ENCODE data around the gene EMD. TPM values are rescaled to one million over a fixed set of nuclear protein-coding genes. Genes with fewer than 3 reads are reported as not detected.
"Not testable (repeated sequence)": the region's sequence is repeated elsewhere in the genome, so short reads cannot be mapped to it uniquely, and the experiment has no call there.

The EMD gene
- total and polyA plus RNA-seq, 2 donors (not counting 1 experiment from before 2014, with no cell fraction given), result 81.7 to 132 TPM

DNA sequence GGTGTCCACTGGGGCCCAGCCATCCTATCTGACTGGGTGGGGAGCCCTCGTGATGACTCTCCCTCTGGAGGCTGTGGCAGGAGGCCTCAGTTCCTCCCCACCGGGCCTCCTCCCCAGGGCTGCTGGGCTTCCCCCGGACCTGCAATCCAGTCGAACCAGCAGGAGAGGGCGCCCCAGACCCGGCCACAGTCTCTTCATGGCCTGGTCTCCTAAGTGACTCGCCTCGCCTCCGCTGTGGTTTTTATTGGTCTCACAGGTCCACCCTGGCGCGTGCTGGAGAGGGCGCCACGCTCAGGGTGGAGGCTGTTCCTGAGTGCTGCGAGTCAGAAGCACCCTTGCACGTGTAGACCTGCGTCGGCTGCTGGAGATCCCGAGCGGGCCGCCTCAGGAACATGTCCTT lies 35.5 kb upstream of the EMD start:
- H3K27me3 Mint-ChIP-seq; H3K27ac ChIP-seq (ENCODE audit: low read length in 2 of 2); H3K36me3 ChIP-seq (replicated peaks in 1 of 2; ENCODE audit: control extremely low read depth in 1 of 2, control insufficient read depth in 1 of 2, extremely low read depth in 1 of 2, insufficient read depth in 2 of 2, low read length in 1 of 2); DNase-seq; POLR2A ChIA-PET; H4K20me1 ChIP-seq (ENCODE audit: control insufficient read depth, insufficient read depth, low read length, poor library complexity, severe bottlenecking); H3K9ac ChIP-seq (ENCODE audit: low read length); H3K4me3 Mint-ChIP-seq; H3K9me3 Mint-ChIP-seq (ENCODE audit: insufficient read depth); H3K27ac Mint-ChIP-seq; H3K79me2 ChIP-seq (ENCODE audit: control insufficient read depth, insufficient read depth, low read length); H2AFZ ChIP-seq (ENCODE audit: insufficient read depth, low read depth, low read length, poor library complexity, severe bottlenecking); intact Hi-C loops (cut with micrococcal nuclease); CTCF ChIA-PET; H3K9me3 ChIP-seq (ENCODE audit: control extremely low read depth in 1 of 3, control insufficient read depth in 2 of 3, insufficient read depth in 1 of 3, low read length in 2 of 3); H3K4me2 ChIP-seq (replicated peaks; ENCODE audit: low read depth, low read length, poor library complexity, severe bottlenecking); H3K27me3 ChIP-seq (replicated peaks in 1 of 4; ENCODE audit: control extremely low read depth in 1 of 4, control insufficient read depth in 3 of 4, insufficient read depth in 4 of 4, low read length in 3 of 4); H3K4me3 ChIP-seq (ENCODE audit: control extremely low read depth in 1 of 5, extremely low read depth in 1 of 5, insufficient read depth in 1 of 5, low read depth in 2 of 5, low read length in 4 of 5): not testable (repeated sequence)
- peak; percentile 15 for ATAC-seq (ENCODE audit: low read depth)
- H3K4me1 Mint-ChIP-seq, result peaks cover 11% of the 10 kb centered on the region
- WGBS (ENCODE audit: insufficient coverage), result no CpG with 5 or more reads among the region's 20 CpGs
- peaks cover 6 to 14% of the 10 kb centered on the region in 2 donors for H3K4me1 ChIP-seq (ENCODE audit: control insufficient read depth in 2 of 2, insufficient read depth in 2 of 2, low read length in 2 of 2)

DNA sequence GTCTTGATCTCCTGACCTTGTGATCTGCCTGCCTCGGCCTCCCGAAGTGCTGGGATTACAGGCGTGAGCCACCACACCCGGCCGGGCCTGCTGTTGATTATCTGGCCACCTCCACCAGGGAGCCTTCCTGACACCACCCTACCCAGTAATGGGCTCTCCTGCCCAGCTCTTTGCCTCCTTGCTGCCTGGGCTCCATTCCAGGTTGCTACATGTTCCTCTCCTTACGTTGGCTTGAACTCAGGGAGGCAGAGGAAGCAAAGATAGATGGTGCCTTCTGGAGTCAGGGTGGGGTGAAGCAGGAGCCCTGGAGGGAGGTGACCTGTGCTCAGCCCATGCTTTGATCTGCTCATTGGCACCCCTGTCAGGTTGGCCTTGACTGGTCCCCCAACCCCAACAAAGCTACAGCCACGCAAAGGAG lies 31.0 kb upstream of the EMD start:
- no peak for DNase-seq
- 88% methylated on average over 5 of the region's 7 CpGs for WGBS (ENCODE audit: insufficient coverage)
- H3K4me2 ChIP-seq (replicated peaks; ENCODE audit: low read depth, low read length, poor library complexity, severe bottlenecking), result no peak overlapping the region
- H4K20me1 ChIP-seq (ENCODE audit: control insufficient read depth, insufficient read depth, low read length, poor library complexity, severe bottlenecking), result no peaks in the 10 kb centered on the region
- no peak overlapping the region for H2AFZ ChIP-seq (ENCODE audit: insufficient read depth, low read depth, low read length, poor library complexity, severe bottlenecking)
- ATAC-seq (ENCODE audit: low read depth), result no peak
- POLR2A ChIA-PET, result interaction anchor here (0.7 kb wide), 1 partner anchor 184 kb away, joined by 4 read pairs; no protein-coding TSS in a partner anchor
- Mint-ChIP-seq H3K9me3 (ENCODE audit: insufficient read depth) (no peaks in the 10 kb centered on the region), H3K4me3 (no peak overlapping the region), H3K27me3 (no peaks in the 10 kb centered on the region), H3K4me1 (peaks cover 33% of the 10 kb centered on the region), H3K27ac (peak overlapping the region; percentile 73)
- peaks cover 41 to 59% of the 10 kb centered on the region in 2 donors for H3K4me1 ChIP-seq (ENCODE audit: control insufficient read depth in 2 of 2, insufficient read depth in 2 of 2, low read length in 2 of 2)
- no peak overlapping the region for H3K27ac ChIP-seq (ENCODE audit: low read length in 2 of 2)
- no peaks in the 10 kb centered on the region for H3K27me3 ChIP-seq (replicated peaks in 1 of 4; ENCODE audit: control extremely low read depth in 1 of 4, control insufficient read depth in 3 of 4, insufficient read depth in 4 of 4, low read length in 3 of 4)
- H3K36me3 ChIP-seq (replicated peaks in 1 of 2; ENCODE audit: control extremely low read depth in 1 of 2, control insufficient read depth in 1 of 2, extremely low read depth in 1 of 2, insufficient read depth in 2 of 2, low read length in 1 of 2), result peaks cover 0 to 48% of the 10 kb centered on the region in 2 experiments
- peaks cover 0 to 4% (median 0%) of the 10 kb centered on the region in 3 donors for H3K9me3 ChIP-seq (ENCODE audit: control extremely low read depth in 1 of 3, control insufficient read depth in 2 of 3, insufficient read depth in 1 of 3, low read length in 2 of 3)
- no peak overlapping the region for H3K9ac ChIP-seq (ENCODE audit: low read length)
- no peak overlapping the region for H3K4me3 ChIP-seq (ENCODE audit: control extremely low read depth in 1 of 5, extremely low read depth in 1 of 5, insufficient read depth in 1 of 5, low read depth in 2 of 5, low read length in 4 of 5)
- H3K79me2 ChIP-seq (ENCODE audit: control insufficient read depth, insufficient read depth, low read length), result no peaks in the 10 kb centered on the region
- CTCF ChIA-PET, result interaction anchor here (0.7 to 1.2 kb wide), 2 partner anchors 25 to 151 kb away, joined by 4 read pairs; no protein-coding TSS in a partner anchor
- intact Hi-C loops (cut with micrococcal nuclease), result no loop called here
- TF ChIP-seq EZH2 (IDR thresholded peaks at IDR 0.05; ENCODE audit: borderline replicate concordance, insufficient read depth, low read depth, low read length, poor library complexity, severe bottlenecking) (no peak), CTCF (IDR thresholded peaks at IDR 0.05) (no peak)

Measured in B cell (primary cell).